BE2C (cell line): ENCODE results near the gene PALM3.
A peak's percentile ranks its signal among the peaks of the same experiment; 100 is the strongest.

Experiments used
- DNase-seq: peaks from one replicate; pipeline ENCODE4 v3.0.0-alpha.2; 2020
- H3K27me3 ChIP-seq: fragments of 250-450 bp; sonication (Bioruptor Pico); 2 replicates; pipeline ENCODE4 v1.5.1; 2020; ENCODE audit warnings: mild to moderate bottlenecking
- H3K36me3 ChIP-seq: fragments of 250-450 bp; sonication (Bioruptor Pico); 2 replicates; pipeline ENCODE4 v1.5.1; 2020; ENCODE audit warnings: mild to moderate bottlenecking
- H3K4me1 ChIP-seq: fragments of 250-450 bp; sonication (Bioruptor Pico); 2 replicates; pipeline ENCODE4 v1.5.1; 2020
- H3K4me3 ChIP-seq: 2 replicates; pipeline ENCODE4 v1.5.1; 2011; ENCODE audit warnings: low read depth, low read length
- H3K9me3 ChIP-seq: fragments of 250-450 bp; sonication (Bioruptor Pico); 2 replicates; pipeline ENCODE4 v1.5.1; 2020
- CTCF ChIP-seq: IDR thresholded peaks from 2 replicates; pipeline ENCODE4 v1.5.1; 2012; ENCODE audit warnings: mild to moderate bottlenecking, low read depth, low read length

Gene PALM3

DNA sequence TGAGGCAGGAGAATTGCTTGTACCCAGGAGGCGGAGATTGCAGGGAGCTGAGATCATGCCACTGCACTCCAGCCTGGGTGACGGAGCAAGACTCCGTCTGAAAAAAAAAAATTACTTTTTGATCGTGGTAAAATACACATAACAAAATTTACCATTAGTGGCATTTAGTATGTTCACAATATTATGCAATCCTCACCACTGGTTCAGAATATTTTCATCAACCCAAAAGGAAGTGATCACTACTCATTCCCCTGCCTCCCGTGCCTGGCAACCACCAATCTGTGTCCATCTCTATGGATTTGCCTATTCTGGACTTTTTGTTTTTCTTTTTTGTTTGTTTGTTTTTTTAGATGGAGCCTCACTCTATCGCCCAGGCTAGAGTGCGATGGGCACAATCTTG is 1.2 kb upstream of the PALM3 start:
- no peaks in the 10 kb centered on the region for H3K27me3 ChIP-seq
- TF ChIP-seq CTCF = no peak
- no peaks in the 10 kb centered on the region for H3K9me3 ChIP-seq
- DNase-seq = no peak
- H3K36me3 ChIP-seq = no peaks in the 10 kb centered on the region
- H3K4me1 ChIP-seq = no peaks in the 10 kb centered on the region
- no peak overlapping the region for H3K4me3 ChIP-seq

DNA sequence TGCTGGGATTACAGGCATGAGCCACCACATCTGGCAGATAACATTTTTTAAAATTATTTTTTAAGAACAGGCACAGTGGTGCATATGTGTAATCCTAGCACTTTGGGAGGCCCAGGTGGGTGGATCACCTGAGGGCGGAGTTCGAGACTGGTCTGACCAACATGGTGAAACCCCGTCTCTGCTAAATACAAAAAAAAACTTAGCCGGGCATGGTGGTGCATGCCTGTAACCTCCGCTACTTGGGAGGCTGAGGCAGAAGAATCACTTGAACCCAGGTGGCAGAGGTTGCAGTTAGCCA is 631 bp upstream of the PALM3 start:
- no peaks in the 10 kb centered on the region for H3K9me3 ChIP-seq
- no peak for TF ChIP-seq CTCF
- H3K4me1 ChIP-seq = no peaks in the 10 kb centered on the region
- H3K36me3 ChIP-seq = no peaks in the 10 kb centered on the region
- H3K27me3 ChIP-seq = no peaks in the 10 kb centered on the region
- DNase-seq = no peak
- no peak overlapping the region for H3K4me3 ChIP-seq

DNA sequence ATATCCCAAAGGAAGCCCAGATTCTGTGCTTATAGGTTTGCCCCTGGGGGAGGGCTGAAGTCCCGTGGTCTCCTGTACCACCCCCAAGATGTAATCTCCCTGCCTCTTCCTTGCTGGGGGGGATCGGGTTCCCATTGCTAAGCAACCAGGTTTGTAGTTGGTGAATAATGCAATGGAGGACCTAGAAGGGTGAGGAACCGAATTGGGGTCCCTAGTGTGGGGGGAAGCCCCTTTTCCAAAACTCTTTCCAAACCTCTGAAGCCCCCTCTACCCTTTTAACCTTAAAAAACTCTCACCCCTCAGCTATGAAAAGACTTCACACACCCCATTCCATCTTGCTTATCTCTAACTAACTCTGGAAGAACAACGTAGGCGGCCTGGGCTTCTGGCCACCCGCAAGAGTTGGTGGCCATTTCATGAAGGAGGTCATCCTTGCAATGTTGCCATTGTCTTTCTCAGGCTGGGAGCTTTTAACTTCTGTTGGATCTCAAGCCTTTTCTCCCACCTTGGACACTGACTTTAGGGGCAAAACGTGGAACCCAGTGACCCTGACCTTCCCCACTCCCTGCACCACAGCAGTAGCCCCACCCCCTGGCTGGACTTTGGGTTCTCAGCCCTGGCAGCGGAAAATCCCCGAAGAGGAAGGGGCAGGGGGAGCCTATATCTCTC is 661 bp downstream of the PALM3 start:
- no peaks in the 10 kb centered on the region for H3K9me3 ChIP-seq
- no peaks in the 10 kb centered on the region for H3K4me1 ChIP-seq
- no peak for DNase-seq
- no peak for TF ChIP-seq CTCF
- no peak overlapping the region for H3K4me3 ChIP-seq
- no peaks in the 10 kb centered on the region for H3K27me3 ChIP-seq
- no peaks in the 10 kb centered on the region for H3K36me3 ChIP-seq

- Histone ChIP-seq H3K4me3 (no peak overlapping the region), H3K9me3 (no peaks in the 10 kb centered on the region), H3K4me1 (no peaks in the 10 kb centered on the region), H3K27me3 (no peaks in the 10 kb centered on the region), H3K36me3 (no peaks in the 10 kb centered on the region)
- no peak for TF ChIP-seq CTCF
- DNase-seq = no peak
These were observed 2.2 kb downstream of the PALM3 start for GRCh38 chr19:14059652-14060155.

GRCh38 chr19:14059093-14059480 is 2.8 kb downstream of the PALM3 start:
- no peak for DNase-seq
- Histone ChIP-seq H3K9me3 (no peaks in the 10 kb centered on the region), H3K4me1 (no peaks in the 10 kb centered on the region), H3K36me3 (no peaks in the 10 kb centered on the region), H3K4me3 (no peak overlapping the region), H3K27me3 (no peaks in the 10 kb centered on the region)
- TF ChIP-seq CTCF = peak; percentile 63

DNA sequence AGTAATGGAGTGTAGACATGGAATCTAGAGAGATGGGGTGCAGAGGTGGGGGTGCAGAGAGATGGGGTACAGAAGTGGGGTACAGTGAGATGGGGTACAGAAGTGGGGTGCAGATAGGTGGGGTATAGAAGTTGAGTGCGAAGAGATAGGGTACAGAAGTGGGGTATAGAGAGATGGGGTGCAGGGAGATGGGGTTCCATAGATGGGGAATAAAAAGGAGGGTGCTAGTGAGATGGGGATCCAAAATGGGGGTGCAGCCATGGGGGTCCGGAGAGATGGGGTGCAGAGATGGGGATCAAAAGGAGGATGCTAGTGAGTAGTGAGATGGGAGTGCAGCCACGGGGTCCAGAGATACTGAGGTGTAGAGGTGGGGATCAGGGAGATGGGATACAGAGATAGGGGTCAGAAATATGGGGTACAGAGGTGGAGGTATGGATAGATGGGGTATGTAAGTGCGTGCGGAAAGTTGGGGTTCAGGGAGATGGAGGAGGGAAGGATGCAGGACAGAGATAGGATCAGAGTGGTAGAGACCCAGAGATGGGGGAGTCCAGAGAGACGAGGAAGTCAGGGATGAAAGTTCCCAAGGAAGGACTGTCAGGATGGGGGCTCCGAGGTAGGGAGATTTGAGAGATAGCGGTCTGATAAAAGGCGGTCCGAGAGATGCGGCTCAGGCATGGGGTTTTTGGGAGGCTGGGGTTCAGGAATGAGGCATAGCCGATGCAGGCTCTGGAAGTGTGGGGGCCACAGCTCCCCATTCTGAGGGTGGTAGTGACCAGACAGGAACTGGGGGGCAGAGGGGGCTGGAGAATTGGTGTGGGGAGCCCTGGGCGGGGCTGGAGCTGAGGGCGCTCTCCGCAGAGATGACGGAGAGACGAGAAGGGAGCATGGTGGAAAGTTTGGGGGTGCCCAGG is 3.4 kb downstream of the PALM3 start:
- TF ChIP-seq CTCF = no peak
- no peaks in the 10 kb centered on the region for H3K36me3 ChIP-seq
- no peak for DNase-seq
- H3K9me3 ChIP-seq = no peaks in the 10 kb centered on the region
- no peaks in the 10 kb centered on the region for H3K4me1 ChIP-seq
- H3K27me3 ChIP-seq = no peaks in the 10 kb centered on the region
- peak overlapping the region; percentile 38 for H3K4me3 ChIP-seq
